Keratinocyte (primary cell): ENCODE measurements around the gene KLHL9. TPM values are rescaled to one million over a fixed set of nuclear protein-coding genes. Genes with fewer than 3 reads are reported as not detected.

Experiments
- DNase-seq: peaks from one replicate; pipeline ENCODE4 v3.0.0-alpha.2; 2011; ENCODE audit warnings: low read depth, missing footprints, low spot score
- FAIRE-seq: peaks from 2 replicates; lab custom pipeline; 2011; peaks lifted over from hg19 to GRCh38; lab: Jason Lieb, UNC
- H2AFZ ChIP-seq: 2 replicates; pipeline ENCODE4 v1.6.0; 2012; ENCODE audit warnings: low read length, control low read depth, inconsistent platforms; ENCODE audit not compliant: control insufficient read depth
- H3K27ac ChIP-seq: 2 replicates; pipeline ENCODE4 v1.5.1; 2011; ENCODE audit warnings: low read length; ENCODE audit not compliant: control insufficient read depth, insufficient read depth
- H3K27me3 ChIP-seq: 3 replicates; pipeline ENCODE4 v1.6.0; 2011; ENCODE audit warnings: low read length; ENCODE audit not compliant: control insufficient read depth, insufficient read depth; ENCODE audit errors: extremely low read depth
- H3K36me3 ChIP-seq, 2 experiments: 2 replicates in 1 of 2; 3 replicates in 1 of 2; pipeline ENCODE4 v1.5.1; 2011; ENCODE audit warnings: low read length in 2 of 2, mild to moderate bottlenecking in 1 of 2; ENCODE audit not compliant: control insufficient read depth in 2 of 2, insufficient read depth in 2 of 2; ENCODE audit errors: extremely low read depth in 1 of 2
- H3K4me1 ChIP-seq: 3 replicates; pipeline ENCODE4 v1.5.1; 2011; ENCODE audit warnings: low read length; ENCODE audit not compliant: control insufficient read depth, insufficient read depth; ENCODE audit errors: extremely low read depth
- H3K4me2 ChIP-seq: 3 replicates; pipeline ENCODE4 v1.6.0; 2011; ENCODE audit warnings: low read depth, low read length; ENCODE audit not compliant: control insufficient read depth, insufficient read depth; ENCODE audit errors: extremely low read depth
- H3K4me3 ChIP-seq, 3 experiments: fragments of 200-600 bp in 1 of 3; sonication (generic) in 1 of 3; 2 replicates in 2 of 3; 3 replicates in 1 of 3; pipeline ENCODE4 v1.5.1; 2011 to 2016; ENCODE audit warnings: low read length in 3 of 3, mild to moderate bottlenecking in 3 of 3, control low read depth in 2 of 3, inconsistent platforms in 1 of 3, low read depth in 1 of 3, mixed read lengths in 1 of 3, mixed run types in 1 of 3, moderate library complexity in 1 of 3; ENCODE audit not compliant: control insufficient read depth in 2 of 3, insufficient read depth in 2 of 3; ENCODE audit errors: extremely low read depth in 1 of 3
- H3K79me2 ChIP-seq: 2 replicates; pipeline ENCODE4 v1.6.0; 2012; ENCODE audit warnings: low read length; ENCODE audit not compliant: control insufficient read depth, insufficient read depth
- H3K9ac ChIP-seq: 3 replicates; pipeline ENCODE4 v1.6.0; 2011; ENCODE audit warnings: low read length; ENCODE audit not compliant: control insufficient read depth, insufficient read depth; ENCODE audit errors: extremely low read depth
- H3K9me1 ChIP-seq: 3 replicates; pipeline ENCODE4 v1.6.0; 2011; ENCODE audit warnings: low read length; ENCODE audit not compliant: control insufficient read depth, insufficient read depth; ENCODE audit errors: extremely low read depth
- H3K9me3 ChIP-seq: 2 replicates; pipeline ENCODE4 v1.5.1; 2012; ENCODE audit warnings: low read depth, low read length; ENCODE audit not compliant: control insufficient read depth
- H4K20me1 ChIP-seq: 3 replicates; pipeline ENCODE4 v1.6.0; 2011; ENCODE audit warnings: low read length; ENCODE audit not compliant: control insufficient read depth, insufficient read depth; ENCODE audit errors: extremely low read depth
- EZH2 ChIP-seq: IDR thresholded peaks from one replicate; pipeline ENCODE4 v1.6.1; 2012; ENCODE audit warnings: inconsistent platforms, mild to moderate bottlenecking, low read length, moderate library complexity
- dilution Hi-C: fragments of 300-500 bp; cut with MboI; formaldehyde crosslinking; loops from one replicate; pipeline ENCODE4 v1.7.0; 2020; ENCODE audit warnings: low sequenced_read_pairs; ENCODE audit not compliant: extremely low pct_ligation_motif_present
- polyA minus RNA-seq, 3 experiments: library from RNA; depleted of rRNA, polyadenylated mRNA; stranded (reverse); fragments of >200 nt; gene quantifications; 1 replicate in 1 of 3; 2 replicates in 1 of 3; 3 replicates in 1 of 3; pipeline ENCODE4 v1.2.3, GENCODE V29; 2011
- polyA plus RNA-seq, 5 experiments: library from polyadenylated mRNA; depleted of rRNA in 3 of 5; stranded (reverse) in 3 of 5; stranded (forward) in 1 of 5; unstranded in 1 of 5; fragments of >200 nt; gene quantifications; 1 replicate in 1 of 5; 2 replicates in 3 of 5; 3 replicates in 1 of 5; pipeline versions ENCODE4 v1.2.1 to v1.2.3, GENCODE V29; 2011 to 2012; ENCODE audit warnings: missing spikeins in 2 of 5, low read depth in 1 of 5, low replicate concordance in 1 of 5
- TF ChIP-seq, protein P1 (sequence below), 3 experiments: IDR thresholded peaks in 1 of 3; conservative IDR thresholded peaks in 1 of 3; optimal IDR thresholded peaks in 1 of 3; 2 replicates in 2 of 3; 3 replicates in 1 of 3; pipeline versions ENCODE3 to v1.5.1; 2011; ENCODE audit warnings: low read length in 3 of 3, mild to moderate bottlenecking in 3 of 3, moderate library complexity in 2 of 3, control low read depth in 1 of 3, inconsistent platforms in 1 of 3; ENCODE audit not compliant: insufficient read depth in 2 of 3; ENCODE audit errors: extremely low read depth in 1 of 3

The KLHL9 gene, protein sequence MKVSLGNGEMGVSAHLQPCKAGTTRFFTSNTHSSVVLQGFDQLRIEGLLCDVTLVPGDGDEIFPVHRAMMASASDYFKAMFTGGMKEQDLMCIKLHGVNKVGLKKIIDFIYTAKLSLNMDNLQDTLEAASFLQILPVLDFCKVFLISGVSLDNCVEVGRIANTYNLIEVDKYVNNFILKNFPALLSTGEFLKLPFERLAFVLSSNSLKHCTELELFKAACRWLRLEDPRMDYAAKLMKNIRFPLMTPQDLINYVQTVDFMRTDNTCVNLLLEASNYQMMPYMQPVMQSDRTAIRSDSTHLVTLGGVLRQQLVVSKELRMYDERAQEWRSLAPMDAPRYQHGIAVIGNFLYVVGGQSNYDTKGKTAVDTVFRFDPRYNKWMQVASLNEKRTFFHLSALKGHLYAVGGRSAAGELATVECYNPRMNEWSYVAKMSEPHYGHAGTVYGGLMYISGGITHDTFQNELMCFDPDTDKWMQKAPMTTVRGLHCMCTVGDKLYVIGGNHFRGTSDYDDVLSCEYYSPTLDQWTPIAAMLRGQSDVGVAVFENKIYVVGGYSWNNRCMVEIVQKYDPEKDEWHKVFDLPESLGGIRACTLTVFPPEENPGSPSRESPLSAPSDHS
- polyA plus RNA-seq (13.5 to 18.7 TPM (median 16.8 TPM) in 3 replicates), polyA minus RNA-seq (6.3 to 28.8 TPM (median 22.0 TPM) in 3 replicates)
- polyA plus RNA-seq (2011; ENCODE audit: low read depth), result 3.7 TPM
- polyA plus RNA-seq (2011; cell fraction: cytosol; rRNA removed), result 6.7 and 13.9 TPM in 2 replicates
- 17.1 and 20.9 TPM in 2 replicates for polyA plus RNA-seq (2011; cell fraction: nucleus; rRNA removed)
- 8.3 and 13.6 TPM in 2 replicates for polyA plus RNA-seq (2012; ENCODE audit: low replicate concordance)
- 14.0 TPM for polyA minus RNA-seq (2011; cell fraction: cytosol; rRNA and poly(A)+ RNA removed)
- polyA minus RNA-seq (2011; cell fraction: nucleus; rRNA and poly(A)+ RNA removed), result 21.1 and 39.9 TPM in 2 replicates

DNA sequence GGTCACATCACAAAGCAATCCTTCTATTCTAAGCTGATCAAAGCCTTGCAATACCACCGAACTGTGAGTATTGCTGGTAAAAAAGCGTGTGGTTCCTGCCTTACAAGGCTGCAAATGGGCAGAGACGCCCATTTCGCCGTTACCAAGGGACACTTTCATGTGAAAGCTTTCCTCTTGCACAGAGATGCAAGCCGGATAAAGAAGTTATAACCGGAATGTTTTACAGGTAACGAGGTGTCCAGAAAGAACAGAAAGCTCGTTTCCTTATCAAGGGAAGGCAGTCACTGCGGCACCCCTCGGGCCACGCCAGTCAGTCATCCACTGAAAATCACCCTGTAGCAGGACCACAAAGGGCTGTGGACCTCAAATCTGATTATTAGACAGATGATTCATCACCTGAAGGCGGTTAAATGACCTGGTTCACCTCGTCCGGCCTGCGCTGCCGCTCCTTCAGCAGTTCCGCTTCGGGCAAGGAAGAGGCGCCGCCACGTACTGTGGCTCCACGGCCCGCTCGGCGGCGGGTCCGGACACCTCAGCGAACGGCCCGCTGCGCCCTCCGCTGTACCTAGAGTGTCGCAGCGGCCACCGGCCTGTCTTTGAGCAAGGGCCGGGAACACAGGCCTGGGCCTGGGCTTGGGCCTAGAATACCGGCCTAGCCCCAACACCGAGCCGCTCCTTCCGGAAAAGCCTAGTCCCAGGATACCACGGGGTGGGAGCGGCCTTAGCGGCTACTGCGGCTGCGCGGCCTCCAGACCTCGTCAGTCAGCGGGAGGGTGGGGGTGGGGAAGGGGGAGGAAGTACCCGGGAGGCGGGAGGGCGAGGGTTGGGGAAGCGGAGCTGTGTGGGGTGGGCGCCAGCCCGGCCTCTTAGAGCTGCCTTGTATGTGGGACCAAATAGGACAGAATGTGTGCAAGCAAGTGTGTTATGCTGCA, at the start of gene KLHL9:
Gene KLHL9, minus strand, starts transcription at position 704 of the 932 bp plus-strand sequence. Its CDS starts 545 bp downstream, at position 159.
- Histone ChIP-seq H3K27ac (peak within 1 kb of the TSS; percentile 91), H3K79me2 (peaks cover 51% of the 10 kb centered on the region), H3K9ac (peak within 1 kb of the TSS; percentile 93), H3K4me2 (peak within 1 kb of the TSS; percentile 78), H3K4me3 (peak within 1 kb of the TSS; percentile 69 to 86 (median 75)), H3K27me3 (no peaks in the 10 kb centered on the region), H3K9me1 (no peaks in the 10 kb centered on the region), H2AFZ (peak within 1 kb of the TSS; percentile 90), H3K9me3 (no peaks in the 10 kb centered on the region), H3K4me1 (peaks cover 21% of the 10 kb centered on the region), H4K20me1 (no peaks in the 10 kb centered on the region), H3K36me3 (peaks cover 0 to 7% of the 10 kb centered on the region in 2 experiments)
- no peak for TF ChIP-seq EZH2
- dilution Hi-C loops, result no loop called here
- peak; percentile 5 for FAIRE-seq
- DNase-seq, result peak; percentile 23

DNA sequence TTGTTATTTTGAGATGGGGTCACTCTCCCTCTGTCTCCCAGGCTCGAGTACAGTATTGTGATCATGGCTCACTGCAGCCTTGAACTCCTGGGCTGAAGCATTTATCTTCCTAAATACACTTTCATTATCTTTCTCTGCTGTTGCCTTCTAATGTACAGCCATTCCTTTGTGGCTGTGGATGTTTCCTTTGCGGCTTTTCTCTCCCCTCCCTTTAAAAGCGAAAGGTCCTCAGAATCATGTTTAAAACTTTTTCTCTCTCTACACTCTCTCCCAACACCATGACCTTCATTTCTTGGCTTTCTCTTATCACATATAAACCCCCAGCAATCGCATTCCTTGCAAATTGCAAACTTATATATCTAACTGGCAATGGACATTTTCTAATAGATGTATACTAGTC, 48.4 kb upstream of the KLHL9 start:
- Histone ChIP-seq H3K4me1 (no peaks in the 10 kb centered on the region), H3K27ac (no peak overlapping the region), H3K79me2 (no peaks in the 10 kb centered on the region), H2AFZ (no peak overlapping the region), H3K9me1 (no peaks in the 10 kb centered on the region), H3K9me3 (no peaks in the 10 kb centered on the region), H3K9ac (no peak overlapping the region), H3K4me2 (no peak overlapping the region), H3K36me3 (no peaks in the 10 kb centered on the region), H4K20me1 (no peaks in the 10 kb centered on the region), H3K4me3 (no peak overlapping the region), H3K27me3 (peaks cover 49% of the 10 kb centered on the region)
- dilution Hi-C loops, result no loop called here
- no peak for TF ChIP-seq EZH2
- TF ChIP-seq, protein P1, sequence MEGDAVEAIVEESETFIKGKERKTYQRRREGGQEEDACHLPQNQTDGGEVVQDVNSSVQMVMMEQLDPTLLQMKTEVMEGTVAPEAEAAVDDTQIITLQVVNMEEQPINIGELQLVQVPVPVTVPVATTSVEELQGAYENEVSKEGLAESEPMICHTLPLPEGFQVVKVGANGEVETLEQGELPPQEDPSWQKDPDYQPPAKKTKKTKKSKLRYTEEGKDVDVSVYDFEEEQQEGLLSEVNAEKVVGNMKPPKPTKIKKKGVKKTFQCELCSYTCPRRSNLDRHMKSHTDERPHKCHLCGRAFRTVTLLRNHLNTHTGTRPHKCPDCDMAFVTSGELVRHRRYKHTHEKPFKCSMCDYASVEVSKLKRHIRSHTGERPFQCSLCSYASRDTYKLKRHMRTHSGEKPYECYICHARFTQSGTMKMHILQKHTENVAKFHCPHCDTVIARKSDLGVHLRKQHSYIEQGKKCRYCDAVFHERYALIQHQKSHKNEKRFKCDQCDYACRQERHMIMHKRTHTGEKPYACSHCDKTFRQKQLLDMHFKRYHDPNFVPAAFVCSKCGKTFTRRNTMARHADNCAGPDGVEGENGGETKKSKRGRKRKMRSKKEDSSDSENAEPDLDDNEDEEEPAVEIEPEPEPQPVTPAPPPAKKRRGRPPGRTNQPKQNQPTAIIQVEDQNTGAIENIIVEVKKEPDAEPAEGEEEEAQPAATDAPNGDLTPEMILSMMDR (optimal IDR thresholded peaks at IDR 0.05 in 1 of 3, IDR thresholded peaks at IDR 0.05 in 1 of 3, conservative IDR thresholded peaks at IDR 0.05 in 1 of 3; ENCODE audit: extremely low read depth in 1 of 3, insufficient read depth in 2 of 3, low read length in 3 of 3), result no peak
- DNase-seq (no peak), FAIRE-seq (no peak)
